ENCODE measurements around the gene CPB2.

DNA sequence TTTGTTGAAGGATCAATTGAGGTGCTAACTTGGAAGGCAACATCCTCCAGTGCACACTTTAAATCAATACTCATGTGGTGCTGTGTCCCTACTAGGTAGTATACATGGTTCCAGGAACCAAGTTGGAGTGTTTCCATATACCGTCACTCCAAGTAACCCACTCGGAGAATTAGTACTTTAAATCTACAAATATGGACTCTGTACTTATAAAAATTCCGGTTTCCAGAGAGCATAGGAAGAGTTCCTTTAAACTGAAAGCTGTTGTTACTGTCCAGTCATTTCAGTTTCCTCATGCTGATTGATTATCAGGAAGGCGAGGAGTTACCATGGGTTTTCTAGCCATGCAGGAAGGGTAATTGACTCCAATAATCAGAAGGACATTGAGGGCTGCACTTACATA lies 7.2 kb downstream of the CPB2 start:
- TF ChIP-seq CTCF (IDR thresholded peaks at IDR 0.05) (no peak), ZFX (IDR thresholded peaks at IDR 0.05; ENCODE audit: borderline replicate concordance) (no peak)

Measured in 22Rv1 (cell line).